Measurements from ENCODE around the gene NAALADL2. TPM values are rescaled to one million over a fixed set of nuclear protein-coding genes. Genes with fewer than 3 reads are reported as not detected.

The NAALADL2 gene
- total RNA-seq, 1 experiment from 2014 or later = 1.0 TPM

DNA sequence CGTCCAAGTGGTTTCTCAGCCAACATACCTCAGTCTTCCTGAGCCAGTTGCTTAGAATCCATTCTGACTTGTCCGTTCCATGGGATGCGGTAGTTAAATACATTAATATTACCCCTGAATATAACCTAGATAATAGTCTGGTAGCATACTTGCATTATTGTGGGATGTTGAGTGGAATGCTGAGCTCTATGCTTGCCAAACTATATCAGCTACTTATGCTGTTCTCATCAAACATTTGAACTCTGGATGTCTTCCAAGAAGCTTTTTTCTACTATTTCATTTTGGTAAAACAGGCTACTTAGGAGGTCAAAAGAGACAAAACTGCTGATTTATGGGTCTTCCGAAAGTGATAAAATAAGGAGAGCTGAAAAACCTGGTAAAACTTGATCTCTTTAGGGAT lies 429.5 kb downstream of the NAALADL2 start:
- DNase-seq (ENCODE audit: extremely low read depth, low read depth) = no peak

GRCh38 chr3:175294793-175295192 lies 435.7 kb downstream of the NAALADL2 start:
- no peak for DNase-seq (ENCODE audit: extremely low read depth, low read depth)

DNA sequence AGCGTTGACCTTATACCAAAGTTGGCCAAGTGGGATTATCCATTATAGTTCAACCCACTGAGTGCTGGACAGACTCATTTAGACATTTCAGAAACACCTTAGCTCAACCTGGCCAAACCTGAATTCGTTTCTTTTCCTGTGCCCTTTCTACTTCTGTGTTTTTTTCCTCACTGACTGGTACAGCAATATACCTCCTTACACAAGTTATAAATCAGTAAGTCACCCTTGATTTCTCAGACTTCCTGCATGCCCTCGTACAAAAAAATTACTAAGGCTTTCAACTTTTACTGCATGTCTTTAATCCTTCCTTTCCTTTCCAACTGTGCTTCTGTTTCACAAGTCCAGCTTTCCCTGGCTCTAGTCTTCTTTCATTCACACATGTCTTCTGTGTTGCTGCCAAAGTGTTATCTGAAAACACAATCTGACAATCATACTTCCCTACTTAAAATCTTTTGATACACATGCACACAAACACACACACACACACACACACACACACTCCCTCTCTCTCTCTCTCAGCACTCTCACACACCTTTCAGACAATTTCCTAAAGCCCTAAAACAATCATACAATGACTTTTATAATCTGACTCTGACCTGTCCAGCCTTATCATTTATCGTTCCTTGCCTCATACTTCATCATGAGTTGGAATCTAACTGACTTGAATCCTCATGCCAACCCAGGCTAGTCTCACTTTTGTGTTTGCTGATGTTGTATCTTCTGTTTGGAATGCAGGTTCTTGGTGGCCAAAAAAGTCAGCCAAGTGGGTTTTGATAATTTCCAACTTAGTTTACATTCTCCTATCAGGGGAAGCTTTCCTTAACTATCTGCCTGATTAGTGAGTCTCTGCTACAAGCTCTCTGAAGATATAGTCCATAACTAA lies 436.4 kb downstream of the NAALADL2 start:
- no peak for DNase-seq (ENCODE audit: extremely low read depth, low read depth)

GRCh38 chr3:175297216-175297615 lies 438.1 kb downstream of the NAALADL2 start:
- no peak for DNase-seq (ENCODE audit: extremely low read depth, low read depth)

DNA sequence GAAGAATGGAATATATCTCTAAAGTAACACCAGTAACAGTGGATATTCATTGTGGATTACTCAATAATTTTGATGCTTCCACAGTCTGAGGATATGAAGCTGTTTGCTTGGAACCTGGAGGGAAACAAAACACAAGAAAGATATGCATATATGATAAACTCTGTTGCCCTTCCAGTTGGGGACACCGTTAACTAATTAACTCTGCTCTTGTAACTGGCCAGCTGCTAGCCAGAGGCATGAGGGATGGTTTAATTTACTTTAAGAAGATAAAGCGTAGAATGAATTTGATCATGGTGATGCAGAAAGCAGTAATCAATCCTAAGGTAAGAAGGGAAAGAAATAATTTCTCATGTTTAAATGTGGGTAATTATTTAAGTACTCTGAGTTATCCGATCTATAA lies 442.6 kb downstream of the NAALADL2 start:
- DNase-seq (ENCODE audit: extremely low read depth, low read depth) = no peak

- DNase-seq (ENCODE audit: extremely low read depth, low read depth) = no peak
Measured at GRCh38 chr3:175304404-175304803, 445.3 kb downstream of the NAALADL2 start.

DNA sequence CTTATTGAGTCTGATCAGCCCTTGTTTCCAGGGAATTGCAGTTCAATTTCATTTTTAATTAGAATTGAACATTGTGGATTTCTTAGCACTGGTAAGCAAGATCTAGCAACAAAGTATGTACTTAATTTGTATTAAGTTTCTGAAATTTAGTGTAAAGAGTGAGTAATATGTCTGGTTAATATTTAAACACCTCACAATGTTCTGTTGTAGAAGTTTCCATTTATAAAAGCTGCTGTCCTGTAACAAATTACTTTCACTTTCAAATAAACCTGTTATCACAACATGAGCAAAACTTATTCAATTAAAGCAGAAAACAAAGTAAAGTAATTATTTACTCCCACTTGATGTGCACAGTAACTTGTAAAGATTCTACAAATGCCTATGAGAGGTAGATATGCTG lies 448.5 kb downstream of the NAALADL2 start:
- no peak for DNase-seq (ENCODE audit: extremely low read depth, low read depth)

DNA sequence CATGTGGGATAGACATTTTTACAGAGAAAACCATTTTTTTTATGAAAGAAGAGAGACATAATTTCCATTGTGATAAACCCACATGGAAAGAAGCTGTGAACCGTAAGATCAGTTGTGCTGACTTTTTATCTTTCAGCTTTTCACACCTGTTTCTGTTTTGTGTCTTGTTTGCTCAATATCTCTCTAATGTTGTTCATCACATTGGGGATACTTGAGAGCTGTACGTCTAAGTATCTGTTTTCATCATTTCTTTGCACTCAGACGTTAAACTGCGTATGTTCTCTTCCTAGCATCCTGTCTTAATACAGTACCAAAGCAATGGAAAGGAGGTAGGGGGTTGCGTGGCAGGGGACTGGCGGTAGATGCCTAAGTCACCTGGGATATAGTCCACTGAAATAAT lies 449.0 kb downstream of the NAALADL2 start:
- DNase-seq (ENCODE audit: extremely low read depth, low read depth) = no peak

GRCh38 chr3:175310046-175310445 lies 450.9 kb downstream of the NAALADL2 start:
- no peak for DNase-seq (ENCODE audit: extremely low read depth, low read depth)

DNA sequence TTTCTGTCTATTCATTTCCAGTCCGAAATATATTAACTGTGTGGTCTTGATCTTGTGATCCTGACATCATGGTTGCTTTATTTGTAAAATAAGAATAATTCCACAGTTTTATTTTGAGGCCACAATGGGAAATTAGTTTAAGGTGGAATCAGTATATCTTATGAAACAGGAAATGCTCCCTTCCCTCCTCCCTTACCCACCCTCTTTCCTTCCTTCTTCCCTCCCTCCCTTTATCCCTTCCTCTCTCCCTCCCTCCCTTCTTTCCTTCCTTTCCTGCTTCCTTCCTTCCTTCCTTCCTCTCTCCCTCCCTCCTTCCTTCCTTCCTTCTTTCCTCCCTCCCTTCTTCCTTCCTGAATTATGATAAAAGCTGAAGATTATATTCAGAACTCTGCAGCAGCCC lies 452.3 kb downstream of the NAALADL2 start:
- no peak for DNase-seq (ENCODE audit: extremely low read depth, low read depth)

- no peak for DNase-seq (ENCODE audit: extremely low read depth, low read depth)
Measured at GRCh38 chr3:175311946-175312345, 452.8 kb downstream of the NAALADL2 start.

DNA sequence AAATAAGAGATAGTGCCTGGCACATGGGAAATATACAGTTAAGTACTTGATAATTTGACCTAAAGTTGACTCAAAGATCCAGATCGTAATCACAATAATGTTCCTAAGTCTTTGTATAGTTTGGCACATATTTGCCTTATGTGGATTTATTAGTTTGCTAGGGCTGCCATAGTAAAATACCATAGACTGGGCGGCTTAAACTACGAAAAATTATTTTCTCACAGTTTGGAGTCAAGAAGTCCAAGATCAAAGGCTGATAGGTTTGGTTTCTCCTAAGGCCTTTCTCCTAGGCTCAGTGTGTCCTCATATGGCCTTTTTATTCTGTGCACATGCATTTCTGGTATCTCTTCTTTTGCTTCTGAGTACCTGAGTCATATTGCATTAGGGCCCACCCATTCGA lies 453.7 kb downstream of the NAALADL2 start:
- DNase-seq (ENCODE audit: extremely low read depth, low read depth) = no peak

DNA sequence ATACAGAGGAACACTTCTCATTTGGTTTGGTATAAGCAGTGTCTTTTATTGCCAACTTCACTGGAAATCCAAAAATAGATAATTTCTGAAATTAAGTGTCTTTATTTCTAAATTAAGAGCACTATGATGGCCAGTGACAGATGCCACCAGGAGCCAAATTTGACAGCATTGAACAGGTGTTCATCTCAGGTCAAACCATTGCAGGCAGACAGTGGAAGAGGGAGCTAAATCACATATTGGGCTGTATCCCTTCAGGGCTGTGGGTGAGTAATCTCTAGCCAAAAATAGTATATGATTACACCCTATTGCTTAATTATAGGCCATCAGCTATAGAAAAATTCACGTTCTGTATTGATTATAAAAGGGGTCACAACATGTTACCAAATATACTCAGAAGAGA lies 457.7 kb downstream of the NAALADL2 start:
- DNase-seq (ENCODE audit: extremely low read depth, low read depth) = no peak

GRCh38 chr3:175325440-175325839 lies 466.3 kb downstream of the NAALADL2 start:
- no peak for DNase-seq (ENCODE audit: extremely low read depth, low read depth)

DNA sequence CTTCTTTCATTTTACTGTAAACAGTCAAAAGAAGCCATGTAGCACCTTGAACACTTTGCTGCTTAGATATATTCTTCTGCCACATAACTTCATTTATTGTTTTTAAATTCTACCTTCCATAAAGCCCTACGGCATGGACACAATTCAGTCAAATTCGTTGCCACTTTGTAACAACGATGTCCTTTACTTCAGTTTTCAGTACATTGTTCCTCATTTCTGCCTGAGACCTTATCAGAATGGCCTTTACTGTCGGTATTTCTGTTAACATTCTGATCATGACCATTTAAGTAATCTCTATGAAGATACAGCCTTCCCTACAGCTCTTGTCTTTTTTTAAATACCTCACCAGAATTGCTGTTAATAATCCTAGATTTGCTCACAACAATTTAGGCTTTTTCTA lies 466.9 kb downstream of the NAALADL2 start:
- no peak for DNase-seq (ENCODE audit: extremely low read depth, low read depth)

DNA sequence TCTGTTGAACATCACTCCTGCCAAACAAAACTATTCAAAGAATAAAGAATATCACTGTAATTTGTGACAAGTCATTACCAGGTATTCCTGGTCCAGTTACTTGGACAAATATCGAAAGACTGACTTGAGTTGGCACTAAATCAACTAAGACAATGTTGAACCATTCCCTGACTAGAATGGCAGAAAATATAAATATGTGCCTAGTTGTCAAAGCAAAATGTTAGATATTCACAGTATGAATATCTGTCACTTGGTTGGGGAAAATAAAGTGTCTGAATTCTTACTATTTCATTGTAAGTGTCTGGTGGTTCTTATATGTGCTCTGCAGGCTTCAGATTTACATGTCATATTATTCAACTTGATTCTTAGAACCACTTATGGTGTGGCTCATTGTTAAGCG lies 470.2 kb downstream of the NAALADL2 start:
- DNase-seq (ENCODE audit: extremely low read depth, low read depth) = no peak

DNA sequence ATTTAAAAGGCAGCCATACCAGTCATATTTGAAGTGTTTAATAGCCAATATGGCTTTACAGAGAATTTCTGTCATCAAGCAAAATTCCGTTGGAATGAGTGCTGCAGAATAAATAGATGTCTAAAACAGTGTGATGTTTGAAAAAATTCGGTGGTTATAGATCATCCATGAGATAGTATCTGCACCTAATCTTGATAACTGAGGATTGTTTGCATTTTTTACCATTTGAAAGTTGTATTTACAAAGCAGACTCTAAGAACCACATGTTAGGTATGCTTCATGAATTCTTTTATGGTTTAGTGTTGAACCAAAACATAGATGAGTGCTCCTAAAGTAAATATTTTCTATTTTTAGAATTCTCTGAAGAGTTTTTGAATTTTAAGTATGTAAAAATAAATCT lies 476.1 kb downstream of the NAALADL2 start:
- no peak for DNase-seq (ENCODE audit: extremely low read depth, low read depth)

- no peak for DNase-seq (ENCODE audit: extremely low read depth, low read depth)
Measured at GRCh38 chr3:175336406-175337133, 477.4 kb downstream of the NAALADL2 start.

DNA sequence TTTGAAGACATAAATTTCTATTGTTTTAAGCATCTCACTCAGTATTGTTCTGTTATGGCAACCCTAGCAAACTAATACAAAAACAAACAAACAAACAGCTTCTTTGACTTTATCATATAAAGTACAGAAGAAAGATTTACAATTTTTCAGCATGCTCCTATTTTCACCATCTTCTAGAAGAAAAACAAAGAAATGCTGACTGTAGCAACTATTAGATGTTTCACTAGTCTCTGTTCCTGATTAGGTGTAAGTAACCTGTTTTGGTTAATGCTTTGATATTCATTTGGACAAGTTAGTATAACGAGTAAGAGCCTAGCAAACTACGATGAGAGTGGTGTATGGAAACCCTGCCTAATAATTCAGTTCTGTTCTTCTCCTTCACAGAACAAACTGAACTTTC lies 478.5 kb downstream of the NAALADL2 start:
- DNase-seq (ENCODE audit: extremely low read depth, low read depth) = no peak

GRCh38 chr3:175338775-175339535 lies 479.8 kb downstream of the NAALADL2 start:
- peak; percentile 26 for DNase-seq (ENCODE audit: extremely low read depth, low read depth)

DNA sequence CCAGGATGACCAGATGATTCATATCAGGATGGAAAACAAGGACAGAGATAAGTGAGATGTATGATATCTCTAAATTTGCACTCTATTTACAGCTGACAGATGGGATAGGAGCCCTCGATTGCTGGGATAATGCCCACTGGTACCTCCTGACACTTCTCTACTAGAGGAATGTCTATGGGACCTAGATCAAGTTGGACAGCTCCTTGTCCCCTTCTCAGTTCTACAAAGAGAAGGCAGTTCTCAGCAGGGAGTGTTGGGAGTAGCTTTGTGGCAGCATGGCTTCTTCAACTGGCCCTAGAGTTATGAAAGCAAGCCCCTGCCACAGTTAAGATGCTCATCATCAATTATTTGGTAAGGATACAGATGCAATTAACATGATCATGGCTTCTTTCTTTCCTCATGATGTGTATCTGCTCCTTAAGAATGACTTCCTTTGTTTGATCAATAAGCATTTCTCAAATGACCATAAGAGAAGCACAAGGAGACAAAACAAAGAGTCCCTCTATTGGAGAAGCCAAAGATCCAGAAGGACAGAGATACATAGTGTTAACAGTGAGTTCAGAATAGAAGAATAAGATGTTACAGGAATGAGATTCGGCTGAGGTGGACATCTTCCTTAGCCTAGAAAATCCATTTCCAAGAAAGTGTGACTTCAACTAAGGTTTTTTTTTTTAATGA lies 481.3 kb downstream of the NAALADL2 start:
- DNase-seq (ENCODE audit: extremely low read depth, low read depth) = no peak

Data from NCI-H460 (cell line).